ENCODE measurements around the gene SETD1B. TPM values are rescaled to one million over a fixed set of nuclear protein-coding genes. Genes with fewer than 3 reads are reported as not detected.

Gene SETD1B
- total and polyA plus RNA-seq, 2 experiments from 2014 or later, result 2.5 to 3.8 TPM

- TF ChIP-seq EZH2 (IDR thresholded peaks at IDR 0.05; ENCODE audit: borderline replicate concordance) (no peak), EZH2phosphoT487 (IDR thresholded peaks at IDR 0.05; ENCODE audit: low read depth, severe bottlenecking, unreplicated experiment) (no peak), CTCF (IDR thresholded peaks at IDR 0.05; ENCODE audit: poor library complexity) (no peak)
- Histone ChIP-seq H4K20me1 (ENCODE audit: insufficient read depth, poor library complexity, severe bottlenecking) (no peaks in the 10 kb centered on the region), H3K27me3 (no peaks in the 10 kb centered on the region), H3K79me2 (no peaks in the 10 kb centered on the region), H3K27ac (no peak overlapping the region), H3K9me3 (ENCODE audit: low read depth) (no peaks in the 10 kb centered on the region), H3K4me2 (no peak overlapping the region), H3K36me3 (replicated peaks; ENCODE audit: insufficient read depth, low read depth) (no peaks in the 10 kb centered on the region), H3K9me2 (replicated peaks; ENCODE audit: insufficient read depth) (no peaks in the 10 kb centered on the region), H3K4me1 (ENCODE audit: insufficient read depth) (no peaks in the 10 kb centered on the region), H3K4me3 (no peak overlapping the region), H2AFZ (no peak overlapping the region)
- DNase-seq (ENCODE audit: low spot score), result no peak
- WGBS (ENCODE audit: low lambda C conversion rate, missing lambda C conversion rate), result 81% methylated on average over 4 of the region's 4 CpGs
These were observed 33.9 kb downstream of the SETD1B start for GRCh38 chr12:121837680-121838079.

GRCh38 chr12:121838126-121838525, 34.3 kb downstream of the SETD1B start:
- no peaks in the 10 kb centered on the region for H3K9me3 ChIP-seq (ENCODE audit: low read depth)
- H3K36me3 ChIP-seq (replicated peaks; ENCODE audit: insufficient read depth, low read depth), result no peaks in the 10 kb centered on the region
- H2AFZ ChIP-seq, result no peak overlapping the region
- TF ChIP-seq EZH2 (IDR thresholded peaks at IDR 0.05; ENCODE audit: borderline replicate concordance) (no peak), CTCF (IDR thresholded peaks at IDR 0.05; ENCODE audit: poor library complexity) (no peak), EZH2phosphoT487 (IDR thresholded peaks at IDR 0.05; ENCODE audit: low read depth, severe bottlenecking, unreplicated experiment) (no peak)
- no peak for DNase-seq (ENCODE audit: low spot score)
- no peaks in the 10 kb centered on the region for H3K79me2 ChIP-seq
- no peaks in the 10 kb centered on the region for H3K9me2 ChIP-seq (replicated peaks; ENCODE audit: insufficient read depth)
- H3K4me3 ChIP-seq, result no peak overlapping the region
- no peaks in the 10 kb centered on the region for H3K27me3 ChIP-seq
- no peaks in the 10 kb centered on the region for H3K4me1 ChIP-seq (ENCODE audit: insufficient read depth)
- 95% methylated on average over 5 of the region's 5 CpGs for WGBS (ENCODE audit: low lambda C conversion rate, missing lambda C conversion rate)
- H3K27ac ChIP-seq, result no peak overlapping the region
- no peak overlapping the region for H3K4me2 ChIP-seq
- no peaks in the 10 kb centered on the region for H4K20me1 ChIP-seq (ENCODE audit: insufficient read depth, poor library complexity, severe bottlenecking)

GRCh38 chr12:121839106-121839992, 35.5 kb downstream of the SETD1B start:
- H4K20me1 ChIP-seq (ENCODE audit: insufficient read depth, poor library complexity, severe bottlenecking), result no peaks in the 10 kb centered on the region
- H3K27ac ChIP-seq, result peak overlapping the region; percentile 32
- no peaks in the 10 kb centered on the region for H3K27me3 ChIP-seq
- peak overlapping the region; percentile 23 for H3K4me3 ChIP-seq
- WGBS (ENCODE audit: low lambda C conversion rate, missing lambda C conversion rate), result 15% methylated on average over 52 of the region's 53 CpGs
- no peaks in the 10 kb centered on the region for H3K36me3 ChIP-seq (replicated peaks; ENCODE audit: insufficient read depth, low read depth)
- peaks cover 6% of the 10 kb centered on the region for H3K4me1 ChIP-seq (ENCODE audit: insufficient read depth)
- H3K9me2 ChIP-seq (replicated peaks; ENCODE audit: insufficient read depth), result no peaks in the 10 kb centered on the region
- DNase-seq (ENCODE audit: low spot score), result peak; percentile 100
- H3K79me2 ChIP-seq, result no peaks in the 10 kb centered on the region
- peak overlapping the region; percentile 80 for H3K4me2 ChIP-seq
- H2AFZ ChIP-seq, result peak overlapping the region; percentile 57
- H3K9me3 ChIP-seq (ENCODE audit: low read depth), result no peaks in the 10 kb centered on the region
- TF ChIP-seq EZH2phosphoT487 (IDR thresholded peaks at IDR 0.05; ENCODE audit: low read depth, severe bottlenecking, unreplicated experiment) (no peak), CTCF (IDR thresholded peaks at IDR 0.05; ENCODE audit: poor library complexity) (peak; percentile 30)
